Activated naive CD8-positive, alpha-beta T cell treated with anti-CD3 and anti-CD28 coated beads, Interleukin-2, amount 10 ng/mL, durations not matched to agents 7 days and 5 days (primary cell): ENCODE measurements around the gene CMTM8. TPM values are rescaled to one million over a fixed set of nuclear protein-coding genes. Genes with fewer than 3 reads are reported as not detected.
"Not testable (repeated sequence)": the region's sequence is repeated elsewhere in the genome, so short reads cannot be mapped to it uniquely, and the experiment has no call there.

ENCODE experiments used
- ATAC-seq: fragments of 150-1000 bp; cut with Tn5 transposase; one replicate; pipeline ENCODE4 v1.10.0; 2021; ENCODE audit warnings: low read depth, moderate library complexity
- POLR2A ChIA-PET: fragments of 350-600 bp; sonication (Branson Sonifier 250); formaldehyde crosslinking; loops from one replicate; lab custom pipeline; 2021; ENCODE audit warnings: antibody characterized with exemption; lab: Charles Lee
- DNase-seq: peaks from one replicate; pipeline ENCODE4 v3.0.0; 2021
- H3K27ac Mint-ChIP-seq: one replicate; pipeline ENCODE4 v1.8.0; 2022; ENCODE audit warnings: mild to moderate bottlenecking, mixed read lengths
- H3K27me3 Mint-ChIP-seq: one replicate; pipeline ENCODE4 v1.8.0; 2022; ENCODE audit warnings: mild to moderate bottlenecking, moderate library complexity, mixed read lengths
- H3K36me3 Mint-ChIP-seq: one replicate; pipeline ENCODE4 v1.8.0; 2021; ENCODE audit warnings: mild to moderate bottlenecking, mixed read lengths
- H3K4me1 Mint-ChIP-seq: one replicate; pipeline ENCODE4 v1.8.0; 2021; ENCODE audit warnings: mixed read lengths
- H3K4me3 Mint-ChIP-seq: one replicate; pipeline ENCODE4 v1.8.0; 2022; ENCODE audit warnings: mild to moderate bottlenecking, moderate library complexity, mixed read lengths
- H3K9me3 Mint-ChIP-seq: one replicate; pipeline ENCODE4 v1.8.0; 2021; ENCODE audit warnings: mixed read lengths
- total RNA-seq, 2 experiments: library from RNA; stranded (reverse); gene quantifications; one replicate each; pipeline ENCODE4 v1.2.3, GENCODE V29; 2021

CMTM8 gene
- 1 to 10 TPM; 2.6 to 2.7 TPM for total RNA-seq

GRCh38 chr3:32238453-32239306 lies at the start of gene CMTM8:
CMTM8 (plus strand) TSS chr3:32238680; CDS start chr3:32238973, 293 bp downstream.
- peak; percentile 75 for ATAC-seq
- POLR2A ChIA-PET, result interaction anchor here (1.8 kb wide), 1 partner anchor 50 kb away, joined by 7 read pairs; no protein-coding TSS in a partner anchor
- Mint-ChIP-seq H3K4me1 (peaks cover 13% of the 10 kb centered on the region), H3K36me3 (peaks cover 7% of the 10 kb centered on the region), H3K9me3 (peaks cover 4% of the 10 kb centered on the region), H3K27ac (peak within 1 kb of the TSS; percentile 13), H3K4me3 (peak within 1 kb of the TSS; percentile 80), H3K27me3 (peaks cover 20% of the 10 kb centered on the region)
- peak; percentile 68 for DNase-seq

- Mint-ChIP-seq H3K27ac (no peak overlapping the region), H3K27me3 (peaks cover 17% of the 10 kb centered on the region), H3K36me3 (no peaks in the 10 kb centered on the region), H3K4me3 (no peak overlapping the region), H3K9me3 (no peaks in the 10 kb centered on the region), H3K4me1 (no peaks in the 10 kb centered on the region)
- no peak for ATAC-seq
- POLR2A ChIA-PET, result no interaction called here
- no peak for DNase-seq
These were observed 48.8 kb upstream of the CMTM8 start for GRCh38 chr3:32189693-32190092.

- POLR2A ChIA-PET, H3K4me1 Mint-ChIP-seq, H3K4me3 Mint-ChIP-seq, DNase-seq, H3K27ac Mint-ChIP-seq, H3K36me3 Mint-ChIP-seq, ATAC-seq, H3K9me3 Mint-ChIP-seq: not testable (repeated sequence)
- H3K27me3 Mint-ChIP-seq, result peaks cover 14% of the 10 kb centered on the region
These were observed 47.9 kb upstream of the CMTM8 start for GRCh38 chr3:32190556-32190955.

- Mint-ChIP-seq H3K36me3 (no peaks in the 10 kb centered on the region), H3K4me3 (no peak overlapping the region), H3K9me3 (no peaks in the 10 kb centered on the region), H3K27ac (no peak overlapping the region), H3K27me3 (peaks cover 16% of the 10 kb centered on the region), H3K4me1 (no peaks in the 10 kb centered on the region)
- DNase-seq (no peak), ATAC-seq (no peak)
- POLR2A ChIA-PET, result no interaction called here
These were observed 45.4 kb upstream of the CMTM8 start for GRCh38 chr3:32193101-32193500.

GRCh38 chr3:32194653-32195052 lies 43.8 kb upstream of the CMTM8 start:
- ATAC-seq (no peak), DNase-seq (no peak)
- H3K4me3 Mint-ChIP-seq, result no peak overlapping the region
- H3K27ac Mint-ChIP-seq, result no peak overlapping the region
- no peaks in the 10 kb centered on the region for H3K9me3 Mint-ChIP-seq
- POLR2A ChIA-PET, result no interaction called here
- H3K27me3 Mint-ChIP-seq, result peaks cover 12% of the 10 kb centered on the region
- no peaks in the 10 kb centered on the region for H3K36me3 Mint-ChIP-seq
- H3K4me1 Mint-ChIP-seq, result no peaks in the 10 kb centered on the region

- ATAC-seq, result no peak
- no peaks in the 10 kb centered on the region for H3K36me3 Mint-ChIP-seq
- no peak overlapping the region for H3K27ac Mint-ChIP-seq
- no peak overlapping the region for H3K4me3 Mint-ChIP-seq
- DNase-seq, result no peak
- POLR2A ChIA-PET, result no interaction called here
- no peaks in the 10 kb centered on the region for H3K4me1 Mint-ChIP-seq
- no peaks in the 10 kb centered on the region for H3K9me3 Mint-ChIP-seq
- H3K27me3 Mint-ChIP-seq, result peaks cover 13% of the 10 kb centered on the region
These were observed 42.4 kb upstream of the CMTM8 start for GRCh38 chr3:32195995-32196540.

- ATAC-seq (no peak), DNase-seq (no peak)
- no peaks in the 10 kb centered on the region for H3K9me3 Mint-ChIP-seq
- H3K27ac Mint-ChIP-seq, result no peak overlapping the region
- H3K4me1 Mint-ChIP-seq, result no peaks in the 10 kb centered on the region
- POLR2A ChIA-PET, result no interaction called here
- no peak overlapping the region for H3K4me3 Mint-ChIP-seq
- H3K36me3 Mint-ChIP-seq, result no peaks in the 10 kb centered on the region
- H3K27me3 Mint-ChIP-seq, result peaks cover 21% of the 10 kb centered on the region
These were observed 40.5 kb upstream of the CMTM8 start for GRCh38 chr3:32197991-32198390.

GRCh38 chr3:32198714-32199113 lies 39.8 kb upstream of the CMTM8 start:
- peaks cover 21% of the 10 kb centered on the region for H3K27me3 Mint-ChIP-seq
- H3K4me1 Mint-ChIP-seq, result no peaks in the 10 kb centered on the region
- POLR2A ChIA-PET, result no interaction called here

GRCh38 chr3:32200490-32200889 lies 38.0 kb upstream of the CMTM8 start:
- no peaks in the 10 kb centered on the region for H3K9me3 Mint-ChIP-seq
- POLR2A ChIA-PET, result no interaction called here
- ATAC-seq, result no peak
- no peaks in the 10 kb centered on the region for H3K36me3 Mint-ChIP-seq
- no peak for DNase-seq
- no peak overlapping the region for H3K27ac Mint-ChIP-seq
- peaks cover 21% of the 10 kb centered on the region for H3K27me3 Mint-ChIP-seq
- no peak overlapping the region for H3K4me3 Mint-ChIP-seq
- H3K4me1 Mint-ChIP-seq, result peaks cover under 1% of the 10 kb centered on the region

More at GRCh38 chr3:32198714-32199113, 39.8 kb upstream of the CMTM8 start:
- Mint-ChIP-seq H3K27ac (no peak overlapping the region), H3K4me3 (no peak overlapping the region), H3K9me3 (no peaks in the 10 kb centered on the region), H3K36me3 (no peaks in the 10 kb centered on the region)
- ATAC-seq, result no peak
- DNase-seq, result no peak

- no peak overlapping the region for H3K27ac Mint-ChIP-seq
These were observed 37.3 kb upstream of the CMTM8 start for GRCh38 chr3:32200992-32201758.

GRCh38 chr3:32202496-32202895 lies 36.0 kb upstream of the CMTM8 start:
- ATAC-seq (no peak), DNase-seq (no peak)
- Mint-ChIP-seq H3K27ac (no peak overlapping the region), H3K36me3 (no peaks in the 10 kb centered on the region), H3K4me3 (no peak overlapping the region), H3K4me1 (peaks cover 1% of the 10 kb centered on the region), H3K9me3 (no peaks in the 10 kb centered on the region), H3K27me3 (peaks cover 21% of the 10 kb centered on the region)
- POLR2A ChIA-PET, result no interaction called here

More at GRCh38 chr3:32200992-32201758, 37.3 kb upstream of the CMTM8 start:
- Mint-ChIP-seq H3K9me3 (no peaks in the 10 kb centered on the region), H3K4me1 (peaks cover 1% of the 10 kb centered on the region), H3K4me3 (no peak overlapping the region), H3K27me3 (peaks cover 20% of the 10 kb centered on the region), H3K36me3 (no peaks in the 10 kb centered on the region)
- DNase-seq (no peak), ATAC-seq (no peak)
- POLR2A ChIA-PET, result no interaction called here

- H3K36me3 Mint-ChIP-seq, result no peaks in the 10 kb centered on the region
- POLR2A ChIA-PET, result no interaction called here
- no peak overlapping the region for H3K4me3 Mint-ChIP-seq
- no peak for ATAC-seq
- DNase-seq, result no peak
- peaks cover 22% of the 10 kb centered on the region for H3K27me3 Mint-ChIP-seq
- no peak overlapping the region for H3K27ac Mint-ChIP-seq
- H3K4me1 Mint-ChIP-seq, result peaks cover 1% of the 10 kb centered on the region
- H3K9me3 Mint-ChIP-seq, result no peaks in the 10 kb centered on the region
These were observed 34.6 kb upstream of the CMTM8 start for GRCh38 chr3:32203854-32204253.

GRCh38 chr3:32208447-32208846 lies 30.0 kb upstream of the CMTM8 start:
- ATAC-seq, result no peak
- no peak for DNase-seq
- H3K27ac Mint-ChIP-seq, result no peak overlapping the region
- POLR2A ChIA-PET, result no interaction called here
- peaks cover 1% of the 10 kb centered on the region for H3K4me1 Mint-ChIP-seq
- peaks cover 3% of the 10 kb centered on the region for H3K27me3 Mint-ChIP-seq
- no peaks in the 10 kb centered on the region for H3K36me3 Mint-ChIP-seq
- H3K9me3 Mint-ChIP-seq, result no peaks in the 10 kb centered on the region
- no peak overlapping the region for H3K4me3 Mint-ChIP-seq
